Measurements from ENCODE around the gene XRCC2. TPM values are rescaled to one million over a fixed set of nuclear protein-coding genes. Genes with fewer than 3 reads are reported as not detected.
A peak's percentile ranks its signal among the peaks of the same experiment; 100 is the strongest.
"Not testable (repeated sequence)": the region's sequence is repeated elsewhere in the genome, so short reads cannot be mapped to it uniquely, and the experiment has no call there.

The XRCC2 gene
- 37.3 and 45.0 TPM in 2 replicates for total RNA-seq (2014; rRNA removed; shearing (Covaris generic))

GRCh38 chr7:152675759-152676636 is at the start of gene XRCC2:
TSS of gene XRCC2 (minus strand) at chr7:152676141. CDS start at chr7:152676079, 62 bp downstream.
- no peaks in the 10 kb centered on the region for H3K9me3 ChIP-seq (replicated peaks)
- H3K4me1 ChIP-seq: no peaks in the 10 kb centered on the region

GRCh38 chr7:152723364-152723763 is 47.4 kb upstream of the XRCC2 start:
- no peaks in the 10 kb centered on the region for H3K27me3 ChIP-seq
- no peak overlapping the region for H3K27ac ChIP-seq
- no peak overlapping the region for H3K4me3 ChIP-seq
- DNase-seq: no peak
- no peaks in the 10 kb centered on the region for H3K4me1 ChIP-seq
- H3K9me3 ChIP-seq (replicated peaks): no peaks in the 10 kb centered on the region
- H3K36me3 ChIP-seq: no peaks in the 10 kb centered on the region

More at GRCh38 chr7:152675759-152676636, at the start of gene XRCC2:
- peak; percentile 93 to 97 for DNase-seq
- Histone ChIP-seq H3K27me3 (no peaks in the 10 kb centered on the region), H3K36me3 (peaks cover 27% of the 10 kb centered on the region), H3K4me3 (peak within 1 kb of the TSS; percentile 84), H3K27ac (peak within 1 kb of the TSS; percentile 90)

- not testable (repeated sequence) for H3K9me3 ChIP-seq (replicated peaks); DNase-seq; H3K36me3 ChIP-seq; H3K27me3 ChIP-seq; H3K27ac ChIP-seq; H3K4me1 ChIP-seq; H3K4me3 ChIP-seq
Observed at GRCh38 chr7:152712412-152713042, 36.6 kb upstream of the XRCC2 start.

- Histone ChIP-seq H3K27ac (no peak overlapping the region), H3K4me3 (no peak overlapping the region), H3K36me3 (no peaks in the 10 kb centered on the region), H3K4me1 (peaks cover 8% of the 10 kb centered on the region), H3K27me3 (no peaks in the 10 kb centered on the region), H3K9me3 (replicated peaks) (no peaks in the 10 kb centered on the region)
- DNase-seq: no peak
Observed at GRCh38 chr7:152711444-152711944, 35.6 kb upstream of the XRCC2 start.

GRCh38 chr7:152710153-152710442 is 34.2 kb upstream of the XRCC2 start:
- Histone ChIP-seq H3K27ac (no peak overlapping the region), H3K4me1 (peaks cover 8% of the 10 kb centered on the region), H3K27me3 (no peaks in the 10 kb centered on the region), H3K4me3 (no peak overlapping the region), H3K9me3 (replicated peaks) (peaks cover 2% of the 10 kb centered on the region; the same call in 1 of the 2 replicates), H3K36me3 (no peaks in the 10 kb centered on the region)
- no peak for DNase-seq

GRCh38 chr7:152709287-152710152 is 33.6 kb upstream of the XRCC2 start:
- Histone ChIP-seq H3K9me3 (replicated peaks) (peaks cover 4% of the 10 kb centered on the region), H3K4me3 (no peak overlapping the region), H3K36me3 (no peaks in the 10 kb centered on the region), H3K27ac (no peak overlapping the region), H3K4me1 (peaks cover 8% of the 10 kb centered on the region), H3K27me3 (no peaks in the 10 kb centered on the region)
- DNase-seq: peak in 1 of 2 experiments; percentile 30

GRCh38 chr7:152704796-152705384 is 28.9 kb upstream of the XRCC2 start:
- peaks cover 4% of the 10 kb centered on the region for H3K9me3 ChIP-seq (replicated peaks)
- H3K4me1 ChIP-seq: peaks cover 6% of the 10 kb centered on the region
- no peak overlapping the region for H3K27ac ChIP-seq
- H3K27me3 ChIP-seq: no peaks in the 10 kb centered on the region
- no peak overlapping the region for H3K4me3 ChIP-seq
- H3K36me3 ChIP-seq: no peaks in the 10 kb centered on the region
- DNase-seq: no peak

- H3K27me3 ChIP-seq: no peaks in the 10 kb centered on the region
- H3K9me3 ChIP-seq (replicated peaks): no peaks in the 10 kb centered on the region; the same call in 1 of the 2 replicates
- no peak for DNase-seq
- no peaks in the 10 kb centered on the region for H3K36me3 ChIP-seq
- H3K4me1 ChIP-seq: peaks cover 8% of the 10 kb centered on the region
- H3K4me3 ChIP-seq: no peak overlapping the region
- H3K27ac ChIP-seq: no peak overlapping the region
Observed at GRCh38 chr7:152699079-152699478, 23.1 kb upstream of the XRCC2 start.

GRCh38 chr7:152697268-152697974 is 21.5 kb upstream of the XRCC2 start:
- H3K9me3 ChIP-seq (replicated peaks); H3K4me1 ChIP-seq; H3K27me3 ChIP-seq; H3K27ac ChIP-seq; H3K4me3 ChIP-seq; DNase-seq; H3K36me3 ChIP-seq: not testable (repeated sequence)

GRCh38 chr7:152692196-152692595 is 16.3 kb upstream of the XRCC2 start:
- not testable (repeated sequence) for H3K36me3 ChIP-seq; H3K4me1 ChIP-seq; H3K27ac ChIP-seq; DNase-seq; H3K9me3 ChIP-seq (replicated peaks); H3K4me3 ChIP-seq; H3K27me3 ChIP-seq

- Histone ChIP-seq H3K36me3 (no peaks in the 10 kb centered on the region), H3K27ac (no peak overlapping the region), H3K4me1 (no peaks in the 10 kb centered on the region), H3K4me3 (no peak overlapping the region), H3K27me3 (no peaks in the 10 kb centered on the region), H3K9me3 (replicated peaks) (no peaks in the 10 kb centered on the region)
- no peak for DNase-seq
Observed at GRCh38 chr7:152683297-152683696, 7.4 kb upstream of the XRCC2 start.

- Histone ChIP-seq H3K9me3 (replicated peaks) (no peaks in the 10 kb centered on the region), H3K4me3 (no peak overlapping the region), H3K27me3 (no peaks in the 10 kb centered on the region), H3K4me1 (no peaks in the 10 kb centered on the region), H3K27ac (no peak overlapping the region), H3K36me3 (peaks cover 12% of the 10 kb centered on the region)
- DNase-seq: peak in 1 of 2 experiments; percentile 6
Observed at GRCh38 chr7:152677808-152678670, 2.1 kb upstream of the XRCC2 start.
